ENCODE results near the gene CREM. TPM values are rescaled to one million over a fixed set of nuclear protein-coding genes. Genes with fewer than 3 reads are reported as not detected.
A peak's percentile ranks its signal among the peaks of the same experiment; 100 is the strongest.
"Not testable (repeated sequence)": the region's sequence is repeated elsewhere in the genome, so short reads cannot be mapped to it uniquely, and the experiment has no call there.

The CREM gene
- total RNA-seq, 1 experiment from 2014 or later, result 96.8 TPM

GRCh38 chr10:35192645-35193249 lies 66.1 kb downstream of the CREM start:
- no peak for DNase-seq (ENCODE audit: low read depth)

DNA sequence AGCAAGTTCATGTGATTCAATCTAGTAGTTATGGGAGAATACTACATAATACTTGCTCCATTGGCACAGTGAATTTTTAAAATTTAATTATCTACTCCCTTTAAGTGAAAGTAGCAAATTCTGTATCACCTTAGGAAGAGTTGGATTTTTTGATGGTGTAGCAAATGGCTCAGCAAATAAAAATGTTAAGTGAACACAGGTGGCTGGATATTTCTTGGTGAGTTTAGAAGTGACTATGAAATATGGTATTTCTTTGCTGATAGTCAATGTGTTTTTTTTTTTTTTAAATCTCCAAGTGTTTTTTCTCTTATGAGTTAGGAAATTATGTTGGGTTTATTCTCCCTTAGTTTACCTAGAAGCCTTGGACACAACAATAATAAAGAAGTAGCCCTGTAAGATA lies 67.8 kb downstream of the CREM start:
- no peak for DNase-seq (ENCODE audit: low read depth)

DNA sequence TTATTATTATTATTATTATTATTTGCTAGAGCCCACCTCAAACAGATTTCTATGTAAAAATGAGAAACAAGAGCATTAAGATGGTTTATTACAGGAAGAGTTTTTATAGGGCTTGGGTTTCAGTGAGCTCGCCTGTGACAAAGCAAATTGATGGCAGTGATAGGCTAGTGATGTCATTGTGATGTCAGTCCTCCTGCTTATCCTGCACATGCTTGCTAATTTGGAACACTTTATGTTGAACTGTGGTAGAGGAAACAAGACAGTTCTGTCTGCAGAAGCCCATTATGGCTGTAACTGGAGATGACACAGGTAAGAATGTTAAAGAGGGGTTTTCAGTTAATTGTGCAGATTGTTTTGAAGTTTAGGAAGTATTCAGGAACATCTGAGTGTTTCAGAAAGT lies 68.3 kb downstream of the CREM start:
- DNase-seq (ENCODE audit: low read depth), result peak; percentile 42

DNA sequence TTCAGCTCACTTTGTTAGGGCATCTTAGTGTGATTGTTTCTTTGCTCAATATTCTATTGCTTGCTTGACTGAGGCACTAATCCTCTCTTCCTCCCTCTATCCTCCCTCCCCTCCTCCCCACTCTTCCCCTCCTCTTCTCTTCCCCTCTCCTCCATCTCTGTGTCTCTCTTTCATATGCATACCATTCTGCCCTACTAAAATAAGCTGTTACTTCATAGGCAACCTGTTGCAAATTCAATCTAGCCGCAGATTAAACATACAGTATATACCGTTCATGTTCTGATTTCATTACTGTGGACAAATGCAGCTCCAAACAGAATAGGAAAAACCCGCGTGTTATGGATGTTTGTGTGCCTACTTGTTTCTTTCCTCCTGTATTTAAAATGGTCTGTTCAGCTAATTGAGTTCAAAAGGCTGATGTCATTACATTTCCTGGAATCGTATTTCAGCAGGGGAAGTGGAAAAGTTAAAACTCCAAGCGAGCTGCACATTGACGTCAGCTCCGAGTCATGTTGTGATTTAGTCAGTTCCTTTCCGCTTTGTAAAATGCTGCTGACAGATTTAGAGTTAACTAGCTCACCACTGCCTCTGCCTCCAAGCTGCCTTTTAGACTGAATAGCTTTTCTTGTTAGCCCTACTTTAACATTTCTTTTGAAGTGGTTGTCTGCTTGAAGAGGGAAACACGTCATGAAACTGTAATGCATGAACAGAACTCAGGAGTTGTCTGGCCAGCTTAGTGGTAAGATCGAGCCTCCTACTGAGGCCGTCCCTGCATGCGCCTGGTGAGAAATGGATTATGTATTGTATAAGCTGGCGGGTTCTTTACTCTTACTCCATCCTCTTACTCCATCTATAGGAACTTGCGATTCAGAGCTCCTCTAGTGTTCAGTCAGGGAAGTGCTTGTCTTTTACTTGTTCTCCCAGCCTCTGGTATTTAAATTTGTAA lies 69.0 kb downstream of the CREM start:
- peak; percentile 96 for DNase-seq (ENCODE audit: low read depth)

GRCh38 chr10:35200487-35200886 lies 73.8 kb downstream of the CREM start:
- no peak for DNase-seq (ENCODE audit: low read depth)

GRCh38 chr10:35201234-35201633 lies 74.6 kb downstream of the CREM start:
- DNase-seq (ENCODE audit: low read depth), result no peak

GRCh38 chr10:35202050-35202449 lies 75.4 kb downstream of the CREM start:
- no peak for DNase-seq (ENCODE audit: low read depth)

- no peak for DNase-seq (ENCODE audit: low read depth)
These were observed 77.1 kb downstream of the CREM start for GRCh38 chr10:35203745-35204144.

DNA sequence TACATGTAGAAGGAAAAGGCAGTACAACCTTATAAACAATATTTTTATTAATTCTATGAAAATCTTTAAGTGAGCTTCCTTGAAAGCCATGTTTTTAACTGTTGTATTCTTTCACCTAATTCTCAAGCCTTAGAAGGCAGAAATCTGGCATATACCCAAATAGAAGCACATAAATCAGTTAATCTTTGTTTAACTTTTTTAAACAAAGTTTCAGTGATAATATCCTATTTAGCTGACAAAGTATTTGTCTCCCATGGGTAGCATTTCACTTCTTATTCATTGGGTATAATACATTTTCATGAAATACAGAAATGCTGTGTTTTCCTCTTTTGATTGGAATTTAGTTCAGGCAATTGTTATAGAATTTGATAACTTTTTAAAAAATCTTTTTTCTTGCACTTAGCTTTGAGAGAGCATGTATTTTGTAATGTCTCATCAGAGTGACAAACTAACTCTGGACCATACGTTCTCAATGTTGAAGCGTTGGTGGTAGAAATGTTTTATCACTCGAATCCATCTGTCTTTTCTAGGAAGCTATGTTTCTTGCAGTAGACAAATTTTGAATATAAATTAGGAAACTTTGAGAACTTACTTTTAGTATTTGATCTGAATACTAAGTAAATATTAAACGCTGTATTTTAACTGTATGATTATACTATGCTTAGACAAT lies 78.1 kb downstream of the CREM start:
- DNase-seq (ENCODE audit: low read depth), result no peak

GRCh38 chr10:35206274-35206673 lies 79.6 kb downstream of the CREM start:
- no peak for DNase-seq (ENCODE audit: low read depth)

GRCh38 chr10:35208536-35208935 lies 81.9 kb downstream of the CREM start:
- DNase-seq (ENCODE audit: low read depth), result no peak

DNA sequence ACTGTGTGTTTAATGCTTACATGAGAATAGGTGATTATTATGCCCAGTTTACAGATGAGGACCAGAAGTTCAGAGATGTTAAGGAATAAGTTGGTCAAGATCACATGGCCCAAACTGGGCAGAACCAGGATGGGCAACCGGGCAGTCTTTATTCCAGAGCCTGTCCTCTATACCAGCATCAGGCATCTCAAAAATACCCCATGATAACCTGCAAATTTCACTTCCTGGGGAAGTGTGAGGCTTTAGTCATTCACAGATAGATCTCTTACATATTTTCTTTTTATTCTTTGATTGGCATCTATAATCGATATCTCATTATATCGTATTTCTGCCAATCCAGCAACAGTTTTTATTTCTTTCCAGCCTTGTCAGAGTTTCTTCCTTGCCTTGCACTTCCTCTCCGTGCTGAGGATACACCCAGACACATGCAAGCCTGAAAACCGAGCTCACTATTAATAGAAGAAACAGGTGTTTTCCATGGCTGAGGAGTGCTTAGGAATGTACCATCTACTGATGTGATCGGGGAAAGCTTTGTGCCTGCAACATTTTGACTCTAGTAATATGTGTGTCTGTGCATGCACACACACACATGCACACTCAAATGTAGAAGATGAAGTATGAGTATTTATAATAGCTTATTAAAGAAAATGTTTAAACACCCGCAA lies 82.4 kb downstream of the CREM start:
- DNase-seq (ENCODE audit: low read depth), result no peak

GRCh38 chr10:35210961-35211360 lies 84.3 kb downstream of the CREM start:
- DNase-seq (ENCODE audit: low read depth), result no peak

DNA sequence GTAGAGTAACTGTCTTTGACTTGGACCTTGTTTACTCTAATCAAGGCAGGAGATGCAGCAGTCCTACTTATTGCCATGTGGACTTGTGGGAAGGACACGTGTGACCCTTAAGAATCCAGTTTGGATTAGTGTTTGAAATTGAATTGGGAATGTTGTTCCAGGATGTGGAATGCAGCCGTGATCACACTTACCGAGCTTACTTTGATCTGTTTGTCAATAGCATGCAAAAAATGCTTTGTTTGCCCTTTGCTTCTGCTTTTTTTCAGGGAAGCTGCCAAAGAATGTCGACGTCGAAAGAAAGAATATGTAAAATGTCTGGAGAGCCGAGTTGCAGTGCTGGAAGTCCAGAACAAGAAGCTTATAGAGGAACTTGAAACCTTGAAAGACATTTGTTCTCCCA lies 84.7 kb downstream of the CREM start:
- DNase-seq (ENCODE audit: low read depth), result no peak

DNA sequence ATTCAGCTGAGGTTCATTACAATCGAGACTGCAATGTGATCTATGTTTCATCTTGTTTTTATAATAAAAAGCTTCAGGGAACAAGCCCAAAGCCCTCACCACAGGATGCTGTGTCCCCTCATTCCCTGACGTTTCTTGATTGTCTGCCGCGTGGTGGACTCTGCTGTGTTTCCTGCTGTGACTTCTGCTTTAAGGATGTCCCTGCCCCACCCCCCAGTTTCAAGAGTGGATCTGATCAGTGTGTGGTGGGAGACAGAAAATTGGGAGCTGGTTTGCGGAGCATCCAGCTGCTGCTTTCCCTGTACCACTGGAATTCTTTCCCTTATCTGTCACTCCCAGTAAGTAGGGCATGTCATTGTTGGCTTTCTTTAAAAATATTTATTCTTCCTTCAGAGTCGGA lies 86.2 kb downstream of the CREM start:
- DNase-seq (ENCODE audit: low read depth), result no peak

DNA sequence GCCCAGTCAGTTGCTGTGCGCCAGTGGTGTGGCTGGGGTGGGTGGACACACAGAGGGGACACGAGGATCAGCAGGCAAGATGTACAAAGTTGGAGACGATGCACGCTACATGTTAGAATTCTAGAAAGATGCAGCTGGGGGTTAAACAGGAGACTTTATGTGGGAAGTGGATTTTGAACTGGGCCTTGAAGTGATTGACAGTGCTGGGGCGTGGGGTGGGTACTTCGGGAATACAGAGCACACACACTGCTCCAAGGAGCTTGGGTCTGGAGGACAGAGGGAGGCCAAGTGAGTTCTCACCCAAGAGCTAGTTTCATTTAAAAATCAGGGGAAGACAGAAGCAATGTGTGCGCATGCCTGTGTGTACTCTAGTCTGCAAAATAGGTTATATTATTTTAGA lies 87.1 kb downstream of the CREM start:
- no peak for DNase-seq (ENCODE audit: low read depth)

DNA sequence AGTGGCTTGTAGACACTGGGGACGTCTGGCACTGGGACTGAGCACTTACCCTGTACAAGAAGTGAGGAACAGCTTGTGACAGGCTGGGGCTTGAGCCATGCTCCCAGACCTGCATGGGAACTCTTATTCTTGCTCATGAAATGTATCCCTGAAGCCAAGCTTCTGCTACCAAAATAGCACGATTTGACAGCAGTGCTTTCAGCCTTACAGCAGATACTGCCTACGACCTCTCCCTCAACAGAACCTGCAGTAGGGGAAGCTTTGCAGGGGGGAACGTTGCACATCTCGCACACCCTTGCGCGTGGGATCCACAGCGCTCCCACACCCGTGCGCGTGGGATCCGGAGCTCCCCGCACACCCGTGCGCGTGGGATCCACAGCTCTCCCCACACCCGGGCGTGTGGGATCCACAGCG lies 88.0 kb downstream of the CREM start:
- DNase-seq (ENCODE audit: low read depth), result no peak

DNA sequence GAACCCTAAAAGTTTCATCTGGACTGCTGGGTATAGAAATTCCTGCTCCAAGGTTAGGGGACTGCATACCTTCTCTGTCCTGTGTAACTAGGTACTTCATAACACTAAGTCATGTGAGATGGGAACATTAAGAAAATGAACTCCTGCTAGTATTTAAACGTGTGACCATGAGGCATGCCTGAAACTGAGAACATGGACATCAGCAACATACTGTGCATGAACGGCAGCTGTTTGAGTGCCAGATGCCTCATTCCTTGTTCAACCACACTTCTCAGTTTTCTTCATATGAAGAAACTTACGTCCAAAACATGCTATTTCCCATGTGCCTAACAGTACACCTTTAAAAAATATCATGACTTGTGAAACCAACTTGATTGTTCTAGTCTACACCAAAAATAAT lies 88.5 kb downstream of the CREM start:
- no peak for DNase-seq (ENCODE audit: low read depth)

DNA sequence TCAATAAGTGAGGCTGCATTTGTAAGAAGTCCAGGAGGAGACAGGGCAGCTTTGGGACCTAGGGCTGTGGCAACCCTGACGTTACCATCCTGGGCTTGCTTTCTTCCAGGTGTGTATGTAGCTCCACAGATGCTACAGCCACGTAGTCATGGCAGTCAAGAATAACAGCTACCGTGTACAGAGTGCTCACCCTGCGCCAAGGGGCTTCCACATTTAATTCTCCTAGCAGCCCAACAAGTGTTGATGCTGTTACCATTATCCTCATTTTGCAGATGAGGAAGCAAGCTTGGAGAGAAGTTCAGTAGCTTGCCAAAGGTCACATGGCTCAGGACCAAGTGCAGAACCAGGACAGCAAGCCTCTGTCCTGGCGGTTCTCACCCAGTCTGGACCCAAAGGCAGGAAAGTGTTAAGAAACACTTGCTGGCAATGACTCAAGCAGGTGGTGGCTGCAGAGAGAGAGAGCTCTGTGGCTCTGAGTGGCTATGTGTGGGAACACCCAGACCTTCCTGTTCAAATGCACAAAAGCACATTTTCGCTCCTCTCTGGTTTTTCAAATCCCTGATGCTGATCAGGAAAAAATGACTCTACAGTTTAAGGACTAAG lies 89.8 kb downstream of the CREM start:
- DNase-seq (ENCODE audit: low read depth), result peak; percentile 46

DNA sequence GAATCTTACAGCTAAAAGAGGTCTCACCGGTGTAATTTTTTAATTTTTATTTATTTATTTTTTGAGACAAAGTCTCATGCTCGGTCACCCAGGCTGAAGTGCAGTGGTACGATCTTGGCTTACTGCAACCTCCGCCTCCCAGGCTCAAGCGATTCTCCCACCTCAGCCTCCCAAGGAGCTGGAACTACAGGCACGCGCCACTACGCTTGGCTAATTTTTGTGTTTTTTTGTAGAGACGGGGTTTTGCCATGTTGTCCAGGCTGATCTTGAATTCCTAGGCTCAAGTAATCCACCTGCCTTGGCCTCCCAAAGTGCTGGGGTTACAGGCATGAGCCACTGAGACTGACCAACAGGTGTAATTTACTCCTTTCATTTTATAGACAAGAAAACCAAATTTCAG lies 90.3 kb downstream of the CREM start:
- DNase-seq (ENCODE audit: low read depth), result not testable (repeated sequence)

DNA sequence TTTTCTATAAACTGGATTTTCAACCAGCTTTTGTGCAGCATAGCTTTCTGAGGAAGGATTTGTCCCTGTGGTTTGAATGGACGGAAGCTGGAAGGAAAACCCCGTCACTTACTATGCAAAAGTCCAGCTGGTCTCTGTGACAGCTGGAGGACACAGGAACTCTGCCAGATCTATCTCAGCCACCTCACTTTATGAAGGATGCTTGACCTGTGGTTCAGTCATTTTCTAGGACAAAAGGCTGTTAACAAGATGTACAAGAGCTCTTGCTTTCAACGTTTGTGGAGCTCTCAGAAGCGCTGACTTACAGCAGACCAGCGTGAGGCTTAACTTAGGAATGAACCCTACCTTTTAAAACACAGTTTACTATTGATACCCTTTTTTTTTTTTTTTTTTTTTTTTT lies 90.8 kb downstream of the CREM start:
- no peak for DNase-seq (ENCODE audit: low read depth)

Measured in HT1080 (cell line).